ENCODE data around the gene GIGYF1. TPM values are rescaled to one million over a fixed set of nuclear protein-coding genes. Genes with fewer than 3 reads are reported as not detected.
"Not testable (repeated sequence)": the region's sequence is repeated elsewhere in the genome, so short reads cannot be mapped to it uniquely, and the experiment has no call there.

Gene GIGYF1, protein sequence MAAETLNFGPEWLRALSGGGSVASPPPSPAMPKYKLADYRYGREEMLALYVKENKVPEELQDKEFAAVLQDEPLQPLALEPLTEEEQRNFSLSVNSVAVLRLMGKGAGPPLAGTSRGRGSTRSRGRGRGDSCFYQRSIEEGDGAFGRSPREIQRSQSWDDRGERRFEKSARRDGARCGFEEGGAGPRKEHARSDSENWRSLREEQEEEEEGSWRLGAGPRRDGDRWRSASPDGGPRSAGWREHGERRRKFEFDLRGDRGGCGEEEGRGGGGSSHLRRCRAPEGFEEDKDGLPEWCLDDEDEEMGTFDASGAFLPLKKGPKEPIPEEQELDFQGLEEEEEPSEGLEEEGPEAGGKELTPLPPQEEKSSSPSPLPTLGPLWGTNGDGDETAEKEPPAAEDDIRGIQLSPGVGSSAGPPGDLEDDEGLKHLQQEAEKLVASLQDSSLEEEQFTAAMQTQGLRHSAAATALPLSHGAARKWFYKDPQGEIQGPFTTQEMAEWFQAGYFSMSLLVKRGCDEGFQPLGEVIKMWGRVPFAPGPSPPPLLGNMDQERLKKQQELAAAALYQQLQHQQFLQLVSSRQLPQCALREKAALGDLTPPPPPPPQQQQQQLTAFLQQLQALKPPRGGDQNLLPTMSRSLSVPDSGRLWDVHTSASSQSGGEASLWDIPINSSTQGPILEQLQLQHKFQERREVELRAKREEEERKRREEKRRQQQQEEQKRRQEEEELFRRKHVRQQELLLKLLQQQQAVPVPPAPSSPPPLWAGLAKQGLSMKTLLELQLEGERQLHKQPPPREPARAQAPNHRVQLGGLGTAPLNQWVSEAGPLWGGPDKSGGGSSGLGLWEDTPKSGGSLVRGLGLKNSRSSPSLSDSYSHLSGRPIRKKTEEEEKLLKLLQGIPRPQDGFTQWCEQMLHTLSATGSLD (N-terminal part only)
- 10 to 100 TPM; 17.3 to 35.3 (median 19.1) TPM for polyA plus RNA-seq

DNA sequence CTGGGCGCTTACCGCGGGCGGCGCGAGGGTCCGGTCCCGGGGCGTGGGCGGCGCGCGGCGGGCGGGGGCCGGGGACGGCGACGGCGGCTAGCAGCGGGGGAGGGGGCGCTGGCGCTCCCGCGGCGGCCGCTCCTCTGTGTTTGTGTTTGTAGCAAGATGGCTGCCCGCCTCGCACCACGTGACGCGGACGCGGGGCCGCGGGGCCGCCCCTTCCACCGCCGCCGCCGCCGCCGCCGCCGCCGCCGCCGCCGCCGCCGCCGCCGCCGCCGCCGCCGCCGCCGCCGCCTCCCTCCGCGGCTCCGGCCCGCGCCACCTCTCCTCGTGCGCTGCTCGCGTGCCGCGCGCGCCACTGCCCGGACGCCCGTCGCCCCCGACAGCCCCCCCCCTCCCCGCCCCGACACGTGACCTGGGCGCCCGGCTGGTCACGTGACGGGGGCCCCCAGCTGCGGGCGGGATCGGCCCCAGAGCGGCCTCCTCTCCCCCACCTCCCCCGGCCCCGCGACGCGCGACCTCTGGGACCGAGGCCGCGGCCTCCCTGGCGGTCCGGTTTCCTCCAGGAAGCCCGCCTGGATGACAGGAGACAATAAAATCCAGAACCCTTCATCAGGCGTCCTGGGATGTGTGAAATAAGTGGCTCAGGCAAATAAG, at the start of gene GIGYF1:
Gene GIGYF1, minus strand, starts transcription at position 153 of the 648 bp plus-strand sequence. CDS start 6,012 bp downstream, outside the sequence.
- H3K27ac ChIP-seq (ENCODE audit: low read depth, low read length): no peak within 1 kb of the TSS
- 1 to 2% (median 2%) methylated on average over 17 to 64 of the region's 102 CpGs for WGBS, 3 donors

DNA sequence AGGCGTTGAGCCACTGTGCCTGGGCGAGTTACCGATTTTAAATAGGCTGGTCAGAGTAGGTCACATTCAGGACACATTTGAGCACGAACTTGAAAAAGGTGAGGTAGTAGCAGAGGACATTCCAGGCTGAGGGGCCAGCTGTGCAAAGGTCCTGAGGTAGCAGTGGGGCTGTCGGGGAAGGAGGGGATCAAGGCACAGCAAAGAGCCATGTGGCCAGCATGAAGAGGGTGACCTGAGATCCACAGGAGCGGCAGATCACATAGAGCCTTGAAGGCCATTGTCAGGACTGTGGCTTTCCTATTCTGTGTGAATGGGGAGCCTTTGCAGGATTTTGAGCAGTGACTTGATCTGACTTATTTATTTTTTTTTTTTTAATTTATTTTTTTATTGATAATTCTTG, 45.9 kb upstream of the GIGYF1 start:
- no peak overlapping the region for H3K27ac ChIP-seq (ENCODE audit: low read depth, low read length)
- 94% methylated on average over 6 of the region's 6 CpGs; no CpG with 5 or more reads in 2 of the 3 donors for WGBS, 3 donors

DNA sequence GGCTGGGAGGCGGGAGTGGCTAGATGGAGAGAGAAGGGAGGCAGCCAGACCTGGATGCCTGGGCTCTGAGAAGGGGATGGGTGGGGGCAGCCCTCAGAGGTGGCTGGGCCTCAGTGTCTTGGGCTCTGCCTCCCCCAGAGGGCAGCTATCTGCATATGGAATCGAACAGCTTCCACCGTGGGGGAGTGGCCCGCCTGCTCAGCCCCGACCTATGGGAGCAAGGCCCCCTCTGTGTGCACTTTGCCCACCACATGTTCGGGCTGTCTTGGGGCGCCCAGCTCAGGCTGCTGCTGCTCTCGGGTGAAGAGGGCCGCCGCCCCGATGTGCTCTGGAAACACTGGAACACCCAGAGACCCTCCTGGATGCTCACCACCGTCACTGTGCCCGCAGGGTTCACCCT, 42.6 kb upstream of the GIGYF1 start:
- 73% methylated on average over 12 of the region's 13 CpGs; no CpG with 5 or more reads in 2 of the 3 donors for WGBS, 3 donors
- H3K27ac ChIP-seq (ENCODE audit: low read depth, low read length): no peak overlapping the region

DNA sequence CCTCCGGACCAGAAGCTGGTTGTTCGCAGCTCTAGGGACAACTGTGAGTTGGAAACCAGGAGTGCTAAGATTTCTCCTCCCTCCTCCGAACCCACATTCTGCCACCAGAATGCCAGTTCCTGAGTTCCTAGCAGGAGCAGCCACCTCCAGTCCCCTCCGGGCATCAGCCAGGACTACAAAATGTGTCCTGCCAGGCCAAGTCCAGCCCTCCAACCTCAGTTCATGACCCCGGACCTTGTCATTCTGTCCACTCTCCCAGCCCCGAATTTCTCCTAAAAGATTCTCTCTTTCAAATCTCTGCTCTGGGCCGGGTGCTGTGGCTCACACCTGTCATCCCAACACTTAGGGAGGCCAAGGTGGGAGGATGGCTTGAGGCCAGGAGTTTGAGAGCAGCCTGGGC, 41.7 kb upstream of the GIGYF1 start:
- H3K27ac ChIP-seq (ENCODE audit: low read depth, low read length): no peak overlapping the region
- 76% methylated on average over 7 of the region's 7 CpGs; no CpG with 5 or more reads in 2 of the 3 donors for WGBS, 3 donors

DNA sequence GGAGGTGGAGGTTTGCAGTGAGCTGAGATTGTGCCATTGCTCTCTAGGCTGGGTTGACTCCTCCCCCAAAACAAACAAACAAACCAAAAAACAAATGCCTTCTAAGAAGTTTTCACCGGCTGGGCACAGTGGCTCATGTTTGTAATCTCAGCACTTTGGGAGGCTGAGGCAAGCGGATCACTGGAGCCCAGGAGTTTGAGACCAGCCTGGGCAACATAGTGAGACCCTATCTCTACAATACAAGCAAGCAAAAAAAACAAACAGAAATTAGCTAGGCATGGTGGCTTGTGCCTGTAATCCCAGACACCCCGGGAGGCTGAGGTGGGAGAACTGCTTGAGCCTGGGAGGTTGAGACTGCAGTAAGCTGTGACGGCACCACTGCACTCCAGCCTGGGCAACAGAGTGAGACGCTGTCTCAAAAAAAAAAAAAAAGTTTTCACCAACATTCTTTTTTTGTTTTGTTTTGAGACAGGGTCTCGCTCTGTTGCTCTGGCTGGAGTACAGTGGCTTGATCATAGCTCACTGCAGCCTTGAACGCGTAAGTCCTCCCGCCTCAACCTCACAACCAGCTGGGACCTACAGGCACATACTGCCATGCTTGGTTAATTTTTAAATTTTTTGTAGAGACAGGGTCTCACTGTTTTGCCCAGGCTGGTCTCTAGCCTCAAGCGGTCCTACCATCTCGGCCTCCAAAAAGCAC, 38.0 kb upstream of the GIGYF1 start:
- 85% methylated on average over 11 of the region's 11 CpGs; no CpG with 5 or more reads in 2 of the 3 donors for WGBS, 3 donors
- H3K27ac ChIP-seq (ENCODE audit: low read depth, low read length): no peak overlapping the region

DNA sequence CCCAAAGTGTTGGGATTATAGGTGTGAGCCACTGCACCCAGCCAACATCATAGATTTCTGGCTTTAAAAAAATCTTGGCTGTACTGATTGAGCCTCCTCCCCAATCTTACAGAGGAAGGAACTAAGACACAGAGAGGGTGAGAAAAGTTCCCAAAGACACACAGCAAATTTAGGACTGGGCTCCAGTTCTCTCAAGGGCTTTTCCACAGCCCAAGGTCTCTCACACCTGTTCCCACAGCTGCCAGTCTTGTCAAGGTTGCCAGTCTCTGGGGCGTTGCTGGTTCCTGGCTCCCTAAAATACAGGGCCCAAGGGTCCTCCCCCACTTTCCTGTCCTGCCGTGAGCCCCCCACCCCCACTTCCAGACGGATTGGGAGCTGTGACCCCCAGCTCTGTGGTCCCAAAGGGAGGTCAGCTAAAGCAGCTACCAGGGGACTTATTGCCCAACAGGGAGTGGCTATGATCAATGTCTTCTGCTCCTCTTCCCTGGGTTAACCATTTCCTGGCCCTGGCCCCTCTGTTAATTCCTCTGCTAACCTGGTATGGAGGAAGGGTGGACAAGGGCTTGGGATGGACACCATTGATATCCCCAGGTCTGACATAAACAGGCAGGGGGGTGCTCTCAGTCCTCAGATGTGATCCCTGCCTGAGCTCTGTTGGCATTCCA, 36.2 kb upstream of the GIGYF1 start:
- WGBS, 3 donors: 18% methylated on average over 3 of the region's 3 CpGs; no CpG with 5 or more reads in 2 of the 3 donors
- H3K27ac ChIP-seq (ENCODE audit: low read depth, low read length): no peak overlapping the region

GRCh38 chr7:100728196-100728595, 34.1 kb upstream of the GIGYF1 start:
- H3K27ac ChIP-seq (ENCODE audit: low read depth, low read length): no peak overlapping the region
- 73 to 85% (median 82%) methylated on average over 8 of the region's 8 CpGs for WGBS, 3 donors

DNA sequence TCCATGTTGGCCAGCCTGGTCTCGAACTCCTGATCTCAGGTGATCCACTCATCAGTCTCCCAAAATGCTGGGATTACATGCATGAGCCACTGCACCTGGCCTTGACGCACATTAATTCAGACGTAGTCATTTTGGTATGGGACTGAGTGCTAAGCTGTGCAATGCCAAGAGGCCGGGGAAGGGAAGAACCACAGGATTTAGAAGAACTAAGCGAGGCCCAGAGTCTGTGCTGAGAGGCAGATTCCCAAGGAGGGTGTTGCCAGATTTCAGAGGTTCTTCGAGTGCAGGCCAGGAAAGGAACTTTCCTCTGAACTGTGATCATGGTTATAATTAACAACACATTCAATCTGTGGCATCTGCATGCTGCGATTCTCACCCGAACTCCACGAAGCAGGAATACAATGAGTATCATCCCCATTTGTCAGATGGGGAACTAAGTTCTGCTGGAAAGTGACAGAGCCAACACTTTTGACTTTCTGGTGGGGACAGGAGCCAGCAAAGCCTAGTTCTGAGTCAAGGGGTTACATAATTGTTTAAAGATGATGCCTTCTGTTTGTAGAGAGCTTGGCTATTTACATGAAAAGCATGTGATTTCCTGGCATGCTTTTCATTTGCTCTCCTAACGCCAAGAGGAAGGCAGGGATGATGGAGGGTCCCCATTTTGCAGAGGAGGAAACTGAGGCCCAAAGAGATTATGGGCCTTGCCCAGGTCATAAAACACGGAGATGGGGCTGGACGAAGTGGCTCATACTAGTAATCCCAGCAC, 33.1 kb upstream of the GIGYF1 start:
- 59 to 70% (median 59%) methylated on average over 12 of the region's 12 CpGs for WGBS, 3 donors
- no peak overlapping the region for H3K27ac ChIP-seq (ENCODE audit: low read depth, low read length)

GRCh38 chr7:100724364-100724763, 30.3 kb upstream of the GIGYF1 start:
- 88 to 98% (median 95%) methylated on average over 2 of the region's 2 CpGs for WGBS, 3 donors
- H3K27ac ChIP-seq (ENCODE audit: low read depth, low read length): not testable (repeated sequence)

GRCh38 chr7:100723732-100724275, 29.8 kb upstream of the GIGYF1 start:
- WGBS, 3 donors: 60 to 87% (median 86%) methylated on average over 16 of the region's 16 CpGs
- H3K27ac ChIP-seq (ENCODE audit: low read depth, low read length): no peak overlapping the region

DNA sequence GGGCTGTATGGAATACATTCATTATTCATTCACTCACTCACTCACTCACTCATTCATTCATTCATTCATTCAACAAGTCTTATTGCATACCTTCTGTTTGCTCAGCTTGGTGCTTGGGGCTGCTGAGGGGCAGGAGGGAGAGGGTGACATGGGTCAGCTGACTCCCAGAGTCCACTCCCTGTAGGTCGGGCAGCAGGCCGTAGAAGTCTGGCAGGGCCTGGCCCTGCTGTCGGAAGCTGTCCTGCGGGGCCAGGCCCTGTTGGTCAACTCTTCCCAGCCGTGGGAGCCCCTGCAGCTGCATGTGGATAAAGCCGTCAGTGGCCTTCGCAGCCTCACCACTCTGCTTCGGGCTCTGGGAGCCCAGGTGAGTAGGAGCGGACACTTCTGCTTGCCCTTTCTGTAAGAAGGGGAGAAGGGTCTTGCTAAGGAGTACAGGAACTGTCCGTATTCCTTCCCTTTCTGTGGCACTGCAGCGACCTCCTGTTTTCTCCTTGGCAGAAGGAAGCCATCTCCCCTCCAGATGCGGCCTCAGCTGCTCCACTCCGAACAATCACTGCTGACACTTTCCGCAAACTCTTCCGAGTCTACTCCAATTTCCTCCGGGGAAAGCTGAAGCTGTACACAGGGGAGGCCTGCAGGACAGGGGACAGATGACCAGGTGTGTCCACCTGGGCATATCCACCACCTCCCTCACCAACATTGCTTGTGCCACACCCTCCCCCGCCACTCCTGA, 28.6 kb upstream of the GIGYF1 start:
- H3K27ac ChIP-seq (ENCODE audit: low read depth, low read length): no peak overlapping the region
- 50 to 83% (median 80%) methylated on average over 17 of the region's 17 CpGs for WGBS, 3 donors

DNA sequence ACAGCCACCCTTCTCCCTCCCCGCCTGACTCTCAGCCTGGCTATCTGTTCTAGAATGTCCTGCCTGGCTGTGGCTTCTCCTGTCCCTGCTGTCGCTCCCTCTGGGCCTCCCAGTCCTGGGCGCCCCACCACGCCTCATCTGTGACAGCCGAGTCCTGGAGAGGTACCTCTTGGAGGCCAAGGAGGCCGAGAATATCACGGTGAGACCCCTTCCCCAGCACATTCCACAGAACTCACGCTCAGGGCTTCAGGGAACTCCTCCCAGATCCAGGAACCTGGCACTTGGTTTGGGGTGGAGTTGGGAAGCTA, 27.4 kb upstream of the GIGYF1 start:
- H3K27ac ChIP-seq (ENCODE audit: low read depth, low read length): no peak overlapping the region
- WGBS, 3 donors: 85 to 89% (median 88%) methylated on average over 6 to 8 of the region's 8 CpGs

- WGBS, 3 donors: 4 to 7% (median 5%) methylated on average over 42 to 56 of the region's 56 CpGs
- no peak overlapping the region for H3K27ac ChIP-seq (ENCODE audit: low read depth, low read length)
Measured at GRCh38 chr7:100720671-100721504, 26.8 kb upstream of the GIGYF1 start.

DNA sequence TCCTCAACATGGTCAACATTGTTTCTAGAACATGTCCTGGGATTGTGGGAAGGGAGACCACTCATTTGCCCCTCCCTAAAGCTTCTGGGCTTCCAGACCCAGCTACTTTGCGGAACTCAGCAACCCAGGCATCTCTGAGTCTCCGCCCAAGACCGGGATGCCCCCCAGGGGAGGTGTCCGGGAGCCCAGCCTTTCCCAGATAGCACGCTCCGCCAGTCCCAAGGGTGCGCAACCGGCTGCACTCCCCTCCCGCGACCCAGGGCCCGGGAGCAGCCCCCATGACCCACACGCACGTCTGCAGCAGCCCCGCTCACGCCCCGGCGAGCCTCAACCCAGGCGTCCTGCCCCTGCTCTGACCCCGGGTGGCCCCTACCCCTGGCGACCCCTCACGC, 26.2 kb upstream of the GIGYF1 start, which contains the start of gene EPO:
Gene EPO, plus strand, starts transcription at position 190 of the 392 bp plus-strand sequence. CDS start 513 bp downstream, outside the sequence.
- 2 to 12% (median 3%) methylated on average over 21 of the region's 21 CpGs for WGBS, 3 donors
- no peak within 1 kb of the TSS for H3K27ac ChIP-seq (ENCODE audit: low read depth, low read length)

DNA sequence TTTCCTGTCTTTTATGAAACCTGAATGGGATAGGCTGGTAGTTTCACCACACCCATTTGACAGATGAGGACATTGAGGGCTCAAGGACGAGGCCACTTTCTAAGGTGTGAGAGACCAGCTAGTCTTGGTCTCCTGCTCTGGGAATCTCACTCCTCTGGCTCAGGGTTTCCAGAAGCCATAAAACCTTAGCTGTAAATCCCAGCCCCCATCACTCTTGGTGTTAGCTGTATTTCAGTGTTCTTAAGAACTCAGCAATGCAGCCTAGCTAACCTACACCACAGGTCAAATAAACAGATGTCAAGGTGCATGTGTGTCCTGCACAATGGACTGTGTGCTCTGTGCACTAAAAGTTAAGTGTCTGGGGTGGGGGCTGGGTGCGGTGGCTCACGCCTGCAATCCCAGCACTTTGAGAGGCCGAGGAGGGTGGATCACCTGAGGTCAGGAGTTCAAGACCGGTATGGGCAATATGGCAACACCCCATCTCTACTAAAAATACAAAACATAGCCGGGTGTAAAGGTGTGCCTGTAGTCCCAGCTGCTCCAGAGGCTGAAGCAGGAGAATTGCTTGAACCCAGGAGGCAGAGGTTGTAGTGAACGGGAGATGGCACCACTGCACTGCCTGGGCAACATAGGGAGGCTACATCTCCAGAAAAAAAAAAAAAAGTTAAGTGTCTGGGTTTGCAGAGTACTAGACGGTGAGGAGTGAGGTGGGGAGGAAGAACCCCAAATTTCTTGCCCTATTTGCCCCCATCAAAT, 25.7 kb upstream of the GIGYF1 start:
- no peak overlapping the region for H3K27ac ChIP-seq (ENCODE audit: low read depth, low read length)
- WGBS, 3 donors: 38 to 61% (median 47%) methylated on average over 8 of the region's 8 CpGs
